Measurements from ENCODE around the gene ADPRH. TPM values are rescaled to one million over a fixed set of nuclear protein-coding genes. Genes with fewer than 3 reads are reported as not detected.

The ADPRH gene
- total and polyA plus RNA-seq, 11 donors = 5.0 to 17.5 (median 11.5) TPM

- Histone ChIP-seq H3K4me3 (no peak overlapping the region), H3K27me3 (no peaks in the 10 kb centered on the region), H3K36me3 (peaks cover 0 to 3% (median 0%) of the 10 kb centered on the region in 9 donors), H3K9me3 (no peaks in the 10 kb centered on the region), H3K27ac (no peak overlapping the region), H3K4me1 (no peaks in the 10 kb centered on the region)
- TF ChIP-seq CTCF (IDR thresholded peaks at IDR 0.05) = no peak
- no peak for TF ChIP-seq POLR2A (IDR thresholded peaks at IDR 0.05)
- intact Hi-C loops (cut with DNase I) = no loop called here
- 76 to 89% (median 83%) methylated on average over 3 of the region's 3 CpGs for WGBS, 4 donors
- ATAC-seq (no peak), DNase-seq (no peak)
Observed at GRCh38 chr3:119541547-119541946, 37.7 kb upstream of the ADPRH start.

GRCh38 chr3:119542168-119542767, 37.0 kb upstream of the ADPRH start:
- DNase-seq (no peak), ATAC-seq (no peak)
- no peaks in the 10 kb centered on the region for H3K9me3 ChIP-seq
- no peaks in the 10 kb centered on the region for H3K4me1 ChIP-seq
- intact Hi-C loops (cut with DNase I) = no loop called here
- H3K27me3 ChIP-seq = no peaks in the 10 kb centered on the region
- no peaks in the 10 kb centered on the region for H3K36me3 ChIP-seq
- H3K27ac ChIP-seq = no peak overlapping the region
- H3K4me3 ChIP-seq = no peak overlapping the region
- WGBS, 4 donors = 82 to 89% (median 84%) methylated on average over 2 of the region's 2 CpGs
- TF ChIP-seq CTCF (IDR thresholded peaks at IDR 0.05) (no peak), POLR2A (IDR thresholded peaks at IDR 0.05) (no peak)

GRCh38 chr3:119543147-119543546, 36.1 kb upstream of the ADPRH start:
- Histone ChIP-seq H3K27me3 (no peaks in the 10 kb centered on the region), H3K4me3 (no peak overlapping the region), H3K36me3 (no peaks in the 10 kb centered on the region), H3K9me3 (no peaks in the 10 kb centered on the region), H3K27ac (no peak overlapping the region), H3K4me1 (no peaks in the 10 kb centered on the region)
- ATAC-seq (no peak), DNase-seq (no peak)
- WGBS, 4 donors = 81 to 96% (median 95%) methylated on average over 7 of the region's 7 CpGs
- intact Hi-C loops (cut with DNase I) = no loop called here
- TF ChIP-seq CTCF (IDR thresholded peaks at IDR 0.05) (no peak), POLR2A (IDR thresholded peaks at IDR 0.05) (no peak)

DNA sequence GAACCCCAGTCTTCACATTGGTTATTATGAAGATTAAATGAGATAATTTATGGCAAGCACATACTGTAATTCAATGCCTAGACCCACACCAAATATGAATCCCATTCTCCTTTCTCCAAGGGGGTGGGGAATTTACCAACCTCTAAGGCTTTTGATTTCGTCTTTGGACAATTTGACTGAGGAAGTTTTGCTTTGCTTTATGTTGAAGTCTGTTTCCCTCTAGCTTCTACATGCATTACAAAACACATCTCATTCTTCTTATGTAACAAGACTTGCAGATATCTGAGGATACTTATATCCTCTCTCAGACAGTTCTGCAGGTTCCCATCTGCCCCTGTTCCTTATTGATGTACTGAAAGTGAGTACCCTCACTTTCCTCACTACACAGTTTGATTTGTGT, 32.1 kb upstream of the ADPRH start:
- Histone ChIP-seq H3K9me3 (no peaks in the 10 kb centered on the region), H3K4me3 (no peak overlapping the region), H3K27me3 (no peaks in the 10 kb centered on the region), H3K27ac (no peak overlapping the region), H3K36me3 (no peaks in the 10 kb centered on the region), H3K4me1 (no peaks in the 10 kb centered on the region)
- intact Hi-C loops (cut with DNase I) = no loop called here
- 87 to 93% (median 89%) methylated on average over 1 of the region's 1 CpG for WGBS, 4 donors
- ATAC-seq (no peak), DNase-seq (no peak)
- TF ChIP-seq POLR2A (IDR thresholded peaks at IDR 0.05) (no peak), CTCF (IDR thresholded peaks at IDR 0.05) (no peak)
